GM21528 (cell line): ENCODE measurements around the gene GADD45B.
"Not testable (repeated sequence)": the region's sequence is repeated elsewhere in the genome, so short reads cannot be mapped to it uniquely, and the experiment has no call there.

ENCODE experiments used
- ATAC-seq: cut with Tn5 transposase; IDR thresholded peaks from one replicate; pipeline ENCODE4 v1.9.1; 2021; ENCODE audit warnings: mild to moderate bottlenecking, moderate library complexity; ENCODE audit not compliant: unreplicated experiment, low FRiP score

The GADD45B gene

GRCh38 chr19:2443116-2443784 is 32.7 kb upstream of the GADD45B start:
- ATAC-seq, result no peak

DNA sequence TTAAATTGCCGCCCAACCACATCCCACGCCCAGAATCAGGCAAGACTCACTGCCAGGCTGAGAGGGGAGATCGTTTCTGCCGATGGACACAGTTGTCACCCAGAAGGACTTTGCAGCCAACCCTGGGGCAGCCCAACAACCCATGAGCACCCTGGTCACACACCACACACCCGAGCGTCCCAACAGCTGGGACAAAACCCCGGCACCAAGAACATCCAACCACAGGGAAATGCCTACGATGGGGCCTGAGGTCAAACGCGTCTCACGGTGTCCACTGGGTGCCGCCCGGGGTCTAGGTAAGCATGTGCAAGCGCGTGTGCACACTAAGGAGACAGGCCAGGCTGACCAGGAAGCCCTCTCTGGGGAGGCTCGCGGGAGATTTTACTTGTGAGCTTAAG is 32.1 kb upstream of the GADD45B start:
- ATAC-seq, result no peak

DNA sequence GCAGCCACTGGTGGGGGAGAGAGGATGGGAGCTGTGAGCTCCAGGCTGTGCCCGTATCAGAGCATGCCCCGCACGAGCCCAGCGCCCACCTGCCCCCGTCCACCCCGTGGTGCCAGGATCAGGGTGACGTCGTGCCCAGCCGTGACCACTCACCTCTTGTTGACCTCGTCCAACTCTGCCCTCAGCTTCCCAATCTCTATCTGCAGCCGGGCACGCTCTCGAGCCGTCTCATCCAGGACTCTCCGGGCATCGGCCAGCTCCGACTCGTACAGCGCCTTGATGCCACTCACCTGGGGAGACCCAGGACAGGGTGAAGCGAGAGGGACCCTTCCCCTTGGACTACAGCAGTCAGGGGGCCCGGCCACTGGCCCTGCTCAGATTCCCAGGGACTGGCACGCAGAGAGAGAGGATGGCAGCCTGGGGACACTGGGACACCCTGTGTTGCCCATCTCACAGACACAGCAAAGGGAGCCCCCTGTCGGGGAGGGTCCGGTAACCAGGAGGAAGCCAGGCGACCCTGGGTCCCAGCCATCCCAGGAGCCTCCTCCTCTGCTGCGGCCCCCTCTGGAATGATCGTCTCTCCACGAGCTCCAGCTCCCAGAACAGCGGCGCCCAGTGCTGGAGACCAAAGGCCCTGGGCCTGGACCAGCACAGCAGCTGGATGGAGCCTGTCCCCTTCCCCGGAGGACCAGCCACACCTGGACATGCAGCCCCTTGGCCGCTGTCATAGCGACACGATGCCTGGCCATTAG is 31.5 kb upstream of the GADD45B start:
- no peak for ATAC-seq

- ATAC-seq, result no peak
These were observed 29.5 kb upstream of the GADD45B start for GRCh38 chr19:2446381-2446780.

- no peak for ATAC-seq
These were observed 26.9 kb upstream of the GADD45B start for GRCh38 chr19:2449019-2449418.

GRCh38 chr19:2451138-2451537 is 24.8 kb upstream of the GADD45B start:
- no peak for ATAC-seq

DNA sequence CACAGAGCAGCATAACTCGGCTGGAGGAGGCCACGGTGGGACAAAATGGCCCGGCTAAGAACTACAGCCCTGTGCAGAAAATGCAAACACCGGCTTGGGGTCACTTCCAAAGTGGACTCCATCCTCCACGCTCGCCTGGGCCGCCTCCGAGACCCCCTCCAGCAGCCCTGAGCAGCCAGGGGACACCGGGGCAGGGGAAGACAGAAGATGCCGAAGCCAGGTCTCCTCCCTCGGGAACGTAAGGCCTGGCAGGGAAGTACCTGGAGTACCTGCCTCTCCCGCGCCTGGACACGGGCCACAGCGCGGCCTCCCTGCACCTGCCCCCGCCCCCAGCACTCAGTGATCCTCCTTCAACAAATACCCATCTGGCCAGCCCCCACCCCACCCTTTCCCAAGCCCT is 24.2 kb upstream of the GADD45B start:
- ATAC-seq, result no peak

DNA sequence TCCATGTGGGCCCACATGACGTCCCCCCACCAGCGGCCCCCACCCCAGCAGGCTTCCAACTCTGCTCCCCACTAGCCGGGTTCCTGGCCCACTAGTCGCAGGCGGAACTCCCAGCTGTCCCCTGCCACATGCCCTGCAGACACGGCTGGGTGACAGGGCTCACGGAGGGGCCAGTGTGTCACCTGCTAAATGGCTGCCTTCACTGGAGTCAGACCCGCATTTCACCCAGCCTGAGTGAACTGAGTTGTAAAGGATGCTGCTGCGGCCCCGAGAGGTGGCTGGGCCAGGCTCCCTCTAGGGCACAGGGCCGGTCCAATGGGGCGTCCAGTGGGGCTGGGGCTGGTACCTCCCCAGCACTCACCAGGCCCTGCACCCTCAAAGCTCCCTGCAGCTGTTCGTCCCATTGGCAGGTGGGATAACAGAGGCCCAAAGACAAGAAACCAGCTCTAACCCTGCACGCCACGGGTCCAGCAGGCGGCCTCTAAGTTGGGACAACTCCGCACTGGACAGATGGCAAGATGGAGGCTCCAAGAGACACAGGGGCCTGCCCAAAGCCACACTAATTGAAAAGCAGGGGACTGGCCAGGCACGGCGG is 22.4 kb upstream of the GADD45B start:
- no peak for ATAC-seq

DNA sequence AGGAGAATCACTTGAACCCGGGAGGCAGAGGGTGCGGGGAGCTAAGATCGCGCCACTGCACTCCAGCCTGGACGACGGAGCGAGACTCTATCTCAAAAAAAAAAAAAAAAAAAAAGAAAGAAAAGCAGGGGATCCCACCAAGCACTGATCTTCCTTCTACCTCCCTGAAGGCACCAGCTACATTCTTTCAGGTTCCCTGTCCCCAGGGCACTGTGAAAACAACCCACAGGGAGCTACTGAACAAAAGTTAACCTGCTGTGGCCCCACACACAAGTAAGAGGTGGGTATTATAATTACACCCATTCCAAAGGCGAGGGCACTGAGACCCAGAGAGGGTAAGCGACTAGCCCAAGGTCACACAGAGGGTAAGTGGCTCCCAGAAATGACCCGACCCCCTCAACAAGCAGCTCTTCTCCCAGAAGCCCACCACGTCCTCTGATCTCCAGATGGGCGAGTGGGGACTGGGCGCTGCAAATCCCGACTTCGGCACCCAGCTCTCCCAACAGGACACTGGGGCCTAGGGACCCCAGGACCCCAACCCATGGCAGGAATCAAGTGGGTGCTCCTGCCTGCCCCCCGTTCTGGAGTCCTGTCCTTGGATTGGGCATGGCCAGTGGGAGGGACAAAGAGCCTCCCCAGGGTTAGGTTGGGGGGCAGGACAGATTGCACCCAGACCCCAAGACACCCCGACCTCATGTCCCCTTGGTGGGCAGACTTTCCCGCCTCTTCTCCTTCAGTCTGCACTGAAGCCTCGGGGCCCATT is 21.5 kb upstream of the GADD45B start:
- ATAC-seq, result no peak

- ATAC-seq, result no peak
These were observed 20.7 kb upstream of the GADD45B start for GRCh38 chr19:2454962-2455850.

DNA sequence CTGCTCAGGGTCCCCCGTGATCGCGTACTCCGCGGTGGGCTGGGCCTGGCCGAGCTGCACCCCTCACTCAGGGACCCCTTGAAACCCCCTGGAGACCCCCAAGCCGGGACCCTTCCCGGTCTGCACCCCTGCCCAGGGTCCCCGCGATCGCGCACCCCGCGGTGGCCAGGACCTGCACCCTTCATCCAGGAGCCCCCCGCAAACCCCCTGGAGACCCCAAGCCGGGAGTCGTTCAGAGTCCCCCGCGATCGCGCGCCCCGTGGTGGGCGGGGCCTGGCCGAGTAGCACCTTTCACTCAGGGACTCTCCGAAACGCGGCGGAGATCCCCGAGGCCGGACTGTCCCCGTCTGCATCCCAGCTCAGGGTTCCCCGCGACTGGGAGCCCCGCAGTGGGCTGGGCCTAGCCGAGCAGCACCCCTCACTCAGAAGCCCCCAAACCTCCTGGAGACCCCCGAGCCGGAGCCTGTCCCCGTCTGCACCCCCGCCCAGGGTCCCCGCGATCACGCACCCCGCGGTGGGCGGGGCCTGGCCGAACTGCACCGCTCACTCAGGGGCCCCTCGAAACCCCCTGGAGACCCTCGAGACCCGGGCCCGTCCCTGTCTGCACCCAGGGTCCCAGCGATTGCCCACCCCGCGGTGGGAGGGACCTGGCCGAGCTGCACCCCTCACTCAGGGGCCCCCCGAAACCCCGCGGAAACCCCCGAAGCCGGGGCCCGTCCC is 19.9 kb upstream of the GADD45B start:
- no peak for ATAC-seq

- no peak for ATAC-seq
These were observed 18.4 kb upstream of the GADD45B start for GRCh38 chr19:2457394-2458037.

DNA sequence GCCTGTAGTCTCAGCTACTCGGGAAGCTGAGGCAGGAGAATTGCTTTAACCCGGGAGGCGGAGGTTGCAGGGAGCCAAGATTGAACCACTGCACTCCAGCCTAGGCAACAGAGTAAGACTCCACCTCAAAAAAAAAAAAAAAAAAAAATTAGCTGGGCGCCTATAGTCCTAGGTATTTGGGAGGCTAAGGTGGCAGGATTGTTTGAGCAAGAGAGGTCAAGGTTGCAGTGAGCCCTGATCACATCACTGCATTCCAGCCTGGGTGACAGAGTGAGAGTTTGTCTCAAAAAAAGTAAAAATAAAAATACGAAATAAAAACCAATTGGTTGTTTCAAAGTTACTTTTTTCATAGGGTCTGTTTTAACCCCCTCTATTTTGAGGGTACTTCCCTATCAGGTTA is 17.9 kb upstream of the GADD45B start:
- ATAC-seq, result no peak

DNA sequence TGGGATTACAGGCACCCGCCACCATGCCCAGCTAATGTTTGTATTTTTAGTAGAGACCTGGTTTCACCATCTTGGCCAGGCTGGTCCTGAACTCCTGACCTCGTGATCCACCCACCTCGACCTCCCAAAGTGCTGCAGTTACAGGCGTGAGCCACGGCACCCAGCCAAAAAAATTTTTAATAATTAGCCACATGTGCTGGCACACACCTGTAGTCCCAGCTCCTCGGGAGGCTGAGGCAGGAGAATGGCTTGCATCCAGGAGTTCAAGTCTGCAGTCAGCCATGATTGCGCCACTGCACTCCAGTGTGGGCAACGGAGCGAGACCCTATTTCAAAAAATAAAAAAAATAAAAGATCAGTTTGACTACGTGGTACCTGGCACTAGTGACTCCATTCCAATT is 17.2 kb upstream of the GADD45B start:
- ATAC-seq, result not testable (repeated sequence)

GRCh38 chr19:2460245-2460644 is 15.7 kb upstream of the GADD45B start:
- no peak for ATAC-seq

DNA sequence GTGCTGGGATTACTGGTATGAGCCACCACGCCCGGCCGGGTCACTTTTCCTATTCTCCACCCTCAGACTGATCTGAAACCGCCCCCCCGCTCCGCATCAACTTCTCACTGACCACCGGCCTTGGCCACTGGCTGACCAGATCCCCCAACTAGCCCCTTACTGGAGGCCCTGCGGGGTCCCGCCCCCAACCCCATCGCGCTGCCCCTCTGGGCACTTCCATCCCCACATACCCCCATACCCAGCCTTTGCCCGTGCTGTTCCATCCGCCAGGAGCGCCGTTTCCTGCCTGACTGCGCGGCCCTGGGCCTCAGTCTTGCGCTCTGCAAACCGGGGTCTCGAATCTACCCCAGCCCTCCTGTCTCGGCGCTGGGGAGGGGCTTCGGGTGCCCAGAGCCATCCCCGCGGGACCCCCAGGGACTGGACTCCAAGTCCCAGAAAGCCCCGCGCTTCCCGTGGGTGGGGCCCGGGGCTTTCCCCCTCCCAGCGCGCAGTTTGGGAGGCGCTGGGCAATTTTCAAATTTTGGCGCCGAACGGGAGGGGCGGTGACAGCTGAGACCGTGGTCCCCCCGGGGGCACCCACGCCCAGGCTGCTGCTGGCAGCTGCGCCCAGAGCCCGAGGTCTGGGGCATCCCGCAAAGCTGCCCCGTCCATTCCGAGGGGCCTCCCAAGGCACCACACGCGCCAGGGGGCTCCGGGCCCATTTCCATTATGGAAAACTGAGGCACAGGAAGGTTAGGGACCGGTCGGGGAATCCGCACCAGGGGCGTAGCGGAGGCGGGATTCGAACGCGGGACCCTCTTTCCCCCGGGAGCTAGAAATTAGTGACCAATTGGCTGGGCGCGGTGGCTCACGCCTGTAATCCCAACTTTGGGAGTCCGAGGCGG is 13.9 kb upstream of the GADD45B start:
- no peak for ATAC-seq

GRCh38 chr19:2462635-2463421 is 13.1 kb upstream of the GADD45B start:
- ATAC-seq, result no peak
